Gastrocnemius medialis (tissue), 4 donors: ENCODE results near the gene DHCR24. TPM values are rescaled to one million over a fixed set of nuclear protein-coding genes. Genes with fewer than 3 reads are reported as not detected.

ENCODE experiments used
- ATAC-seq, 2 donors: fragments of 150-250 bp; one replicate each; pipeline ENCODE4 v1.9.1; 2016
- DNase-seq, 2 donors: peaks; one replicate each; pipeline ENCODE4 v3.0.0-alpha.2; 2019
- H3K27ac ChIP-seq, 4 donors: fragments of 200-600 bp; sonication (generic); 1 replicate in 1 of 4; 2 replicates in 3 of 4; pipeline ENCODE4 v1.5.1; 2016 to 2018; ENCODE audit warnings: mild to moderate bottlenecking in 2 of 4, moderate library complexity in 1 of 4
- H3K27me3 ChIP-seq, 3 donors: fragments of 200-600 bp; sonication (generic) in 2 of 3; 1 replicate in 1 of 3; 2 replicates in 2 of 3; pipeline versions ENCODE4 v1.5.1 to v1.6.0; 2016 to 2019; ENCODE audit warnings: mild to moderate bottlenecking in 1 of 3, moderate library complexity in 1 of 3
- H3K36me3 ChIP-seq, 2 donors: fragments of 200-600 bp; sonication (generic) in 1 of 2; one replicate each; pipeline ENCODE4 v1.5.1; 2017 to 2018
- H3K4me1 ChIP-seq, 2 donors: fragments of 200-600 bp; sonication (generic) in 1 of 2; one replicate each; pipeline ENCODE4 v1.5.1; 2016 to 2017; ENCODE audit warnings: mild to moderate bottlenecking in 2 of 2
- H3K4me3 ChIP-seq, 4 donors: fragments of 200-600 bp; sonication (generic) in 3 of 4; 1 replicate in 1 of 4; 2 replicates in 3 of 4; pipeline ENCODE4 v1.5.1; 2016 to 2019; ENCODE audit warnings: mild to moderate bottlenecking in 2 of 4
- H3K9me3 ChIP-seq, 3 donors: fragments of 200-600 bp; sonication (generic) in 2 of 3; 1 replicate in 1 of 3; 2 replicates in 2 of 3; pipeline ENCODE4 v1.5.1; 2016 to 2019
- CTCF ChIP-seq, 5 experiments: fragments of 450-650 bp in 3 of 5; fragments of 200-600 bp in 2 of 5; sonication (generic) in 2 of 5; IDR thresholded peaks in 4 of 5; conservative IDR thresholded peaks in 1 of 5; 1 replicate in 4 of 5; 2 replicates in 1 of 5; pipeline ENCODE4 v1.5.1; 2016 to 2019; ENCODE audit warnings: antibody characterized with exemption in 5 of 5, mild to moderate bottlenecking in 3 of 5, moderate library complexity in 3 of 5
- POLR2A ChIP-seq, 2 donors: fragments of 450-650 bp; IDR thresholded peaks; one replicate each; pipeline ENCODE4 v1.6.1; 2017; ENCODE audit warnings: antibody characterized with exemption in 2 of 2, mild to moderate bottlenecking in 2 of 2, moderate library complexity in 2 of 2
- in situ Hi-C, 4 donors: fragments of 200-750 bp; cut with MboI; loops; one replicate each; pipeline versions ENCODE4 v1.15.0 to v1.8.0; 2017; ENCODE audit warnings: low sequenced_read_pairs in 4 of 4
- intact Hi-C: fragments of 100-400 bp; cut with DNase I; formaldehyde crosslinking; loops from one replicate; pipeline ENCODE4 v1.15.1; 2023; ENCODE audit warnings: low total_unique reads
- total RNA-seq, 4 donors: library from RNA; depleted of rRNA; stranded (reverse); fragments of >200 nt; gene quantifications; one replicate each; pipeline versions ENCODE4 v1.1.0 to v1.2.3, GENCODE V29; 2016

The DHCR24 gene
- total RNA-seq, 4 donors from 2014 or later = 155 to 362 (median 207) TPM

GRCh38 chr1:54849219-54850068 lies 37.6 kb downstream of the DHCR24 start:
- H3K36me3 ChIP-seq = peaks cover 0 to 42% of the 10 kb centered on the region in 2 donors

GRCh38 chr1:54848134-54848948 lies 38.7 kb downstream of the DHCR24 start:
- TF ChIP-seq CTCF (IDR thresholded peaks at IDR 0.05 in 4 of 5, conservative IDR thresholded peaks at IDR 0.05 in 1 of 5) (no peak), POLR2A (IDR thresholded peaks at IDR 0.05) (no peak)
- H3K4me1 ChIP-seq = no peaks in the 10 kb centered on the region
- in situ Hi-C loops = no loop called here

More at GRCh38 chr1:54849219-54850068, 37.6 kb downstream of the DHCR24 start:
- H3K4me1 ChIP-seq = no peaks in the 10 kb centered on the region
- in situ Hi-C loops = no loop called here
- no peaks in the 10 kb centered on the region for H3K27me3 ChIP-seq
- no peak for TF ChIP-seq CTCF (IDR thresholded peaks at IDR 0.05 in 4 of 5, conservative IDR thresholded peaks at IDR 0.05 in 1 of 5)
- no peak for TF ChIP-seq POLR2A (IDR thresholded peaks at IDR 0.05)
- ATAC-seq (no peak), DNase-seq (no peak)
- intact Hi-C loops = no loop called here
- H3K4me3 ChIP-seq = no peak overlapping the region
- no peak overlapping the region for H3K27ac ChIP-seq
- H3K9me3 ChIP-seq = no peaks in the 10 kb centered on the region

GRCh38 chr1:54846716-54847284 lies 40.2 kb downstream of the DHCR24 start:
- Histone ChIP-seq H3K9me3 (no peaks in the 10 kb centered on the region), H3K27ac (no peak overlapping the region), H3K27me3 (no peaks in the 10 kb centered on the region), H3K4me1 (no peaks in the 10 kb centered on the region), H3K4me3 (no peak overlapping the region), H3K36me3 (peaks cover 0 to 24% of the 10 kb centered on the region in 2 donors)
- DNase-seq = no peak
- in situ Hi-C loops (no loop called here), intact Hi-C loops (no loop called here)
- no peak for ATAC-seq
- no peak for TF ChIP-seq CTCF (IDR thresholded peaks at IDR 0.05 in 4 of 5, conservative IDR thresholded peaks at IDR 0.05 in 1 of 5)
- no peak for TF ChIP-seq POLR2A (IDR thresholded peaks at IDR 0.05)

More at GRCh38 chr1:54848134-54848948, 38.7 kb downstream of the DHCR24 start:
- Histone ChIP-seq H3K27me3 (no peaks in the 10 kb centered on the region), H3K27ac (no peak overlapping the region), H3K36me3 (peaks cover 0 to 39% of the 10 kb centered on the region in 2 donors), H3K4me3 (no peak overlapping the region), H3K9me3 (no peaks in the 10 kb centered on the region)
- DNase-seq (no peak), ATAC-seq (no peak)
- intact Hi-C loops = no loop called here

- Histone ChIP-seq H3K4me3 (no peak overlapping the region), H3K27me3 (no peaks in the 10 kb centered on the region), H3K9me3 (no peaks in the 10 kb centered on the region), H3K36me3 (peaks cover 0 to 19% of the 10 kb centered on the region in 2 donors), H3K27ac (no peak overlapping the region), H3K4me1 (no peaks in the 10 kb centered on the region)
- in situ Hi-C loops (no loop called here), intact Hi-C loops (no loop called here)
- DNase-seq = no peak
- TF ChIP-seq CTCF (IDR thresholded peaks at IDR 0.05 in 4 of 5, conservative IDR thresholded peaks at IDR 0.05 in 1 of 5) (no peak), POLR2A (IDR thresholded peaks at IDR 0.05) (no peak)
- ATAC-seq = no peak
These were observed 40.7 kb downstream of the DHCR24 start for GRCh38 chr1:54846301-54846700.
